ENCODE results near the gene INTS11. TPM values are rescaled to one million over a fixed set of nuclear protein-coding genes. Genes with fewer than 3 reads are reported as not detected.

The INTS11 gene
- total and polyA plus RNA-seq, 2 donors from 2014 or later, result 73.6 to 100 TPM

GRCh38 chr1:1345860-1346500 is 21.5 kb upstream of the INTS11 start:
- H3K9me3 ChIP-seq (ENCODE audit: control insufficient read depth in 2 of 3, insufficient read depth in 1 of 3, low read length in 3 of 3), result no peaks in the 10 kb centered on the region
- FAIRE-seq (no peak), DNase-seq (no peak)
- H3K4me3 ChIP-seq (ENCODE audit: low read length in 3 of 3), result no peak overlapping the region
- H3K27ac ChIP-seq (ENCODE audit: low read depth in 2 of 2, low read length in 2 of 2), result no peak overlapping the region
- intact Hi-C loops (cut with DNase I), result no loop called here
- peaks cover 4 to 5% (median 5%) of the 10 kb centered on the region in 3 donors for H3K36me3 ChIP-seq (ENCODE audit: control insufficient read depth in 2 of 3, insufficient read depth in 3 of 3, low read length in 3 of 3)
- TF ChIP-seq, protein P1, sequence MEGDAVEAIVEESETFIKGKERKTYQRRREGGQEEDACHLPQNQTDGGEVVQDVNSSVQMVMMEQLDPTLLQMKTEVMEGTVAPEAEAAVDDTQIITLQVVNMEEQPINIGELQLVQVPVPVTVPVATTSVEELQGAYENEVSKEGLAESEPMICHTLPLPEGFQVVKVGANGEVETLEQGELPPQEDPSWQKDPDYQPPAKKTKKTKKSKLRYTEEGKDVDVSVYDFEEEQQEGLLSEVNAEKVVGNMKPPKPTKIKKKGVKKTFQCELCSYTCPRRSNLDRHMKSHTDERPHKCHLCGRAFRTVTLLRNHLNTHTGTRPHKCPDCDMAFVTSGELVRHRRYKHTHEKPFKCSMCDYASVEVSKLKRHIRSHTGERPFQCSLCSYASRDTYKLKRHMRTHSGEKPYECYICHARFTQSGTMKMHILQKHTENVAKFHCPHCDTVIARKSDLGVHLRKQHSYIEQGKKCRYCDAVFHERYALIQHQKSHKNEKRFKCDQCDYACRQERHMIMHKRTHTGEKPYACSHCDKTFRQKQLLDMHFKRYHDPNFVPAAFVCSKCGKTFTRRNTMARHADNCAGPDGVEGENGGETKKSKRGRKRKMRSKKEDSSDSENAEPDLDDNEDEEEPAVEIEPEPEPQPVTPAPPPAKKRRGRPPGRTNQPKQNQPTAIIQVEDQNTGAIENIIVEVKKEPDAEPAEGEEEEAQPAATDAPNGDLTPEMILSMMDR (IDR thresholded peaks at IDR 0.05; ENCODE audit: borderline replicate concordance, extremely low read depth, insufficient read depth), result no peak
- no peak overlapping the region for H3K9ac ChIP-seq (ENCODE audit: low read length in 3 of 3)
- H3K27me3 ChIP-seq (ENCODE audit: control insufficient read depth, insufficient read depth, low read length), result no peaks in the 10 kb centered on the region
- H3K4me1 ChIP-seq (ENCODE audit: control insufficient read depth in 2 of 3, insufficient read depth in 2 of 3, low read depth in 1 of 3, low read length in 3 of 3), result peaks cover 0 to 24% (median 0%) of the 10 kb centered on the region in 3 donors

DNA sequence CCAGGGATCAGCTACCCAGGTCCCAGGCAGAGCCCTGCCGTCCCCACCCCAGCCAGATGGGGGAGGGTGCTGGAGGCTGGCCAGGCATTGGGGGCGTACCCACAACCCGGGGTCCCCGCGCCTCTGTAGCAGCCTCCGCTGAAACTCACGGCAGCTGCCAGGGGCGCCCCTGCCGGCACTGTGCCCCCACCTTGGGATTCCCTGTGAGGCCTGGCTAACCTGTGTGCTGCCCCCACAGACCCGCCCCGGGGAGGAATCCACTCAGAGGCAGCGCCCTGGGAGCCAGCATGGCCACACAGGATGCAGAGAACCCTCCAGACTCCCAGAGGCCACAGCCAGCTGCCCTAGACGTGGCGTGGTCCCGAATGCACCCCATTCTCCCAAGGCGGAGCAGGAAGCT is 20.9 kb upstream of the INTS11 start:
- no peak for FAIRE-seq
- H3K4me3 ChIP-seq (ENCODE audit: low read length in 3 of 3), result no peak overlapping the region
- H3K9ac ChIP-seq (ENCODE audit: low read length in 3 of 3), result no peak overlapping the region
- DNase-seq, result no peak
- no peaks in the 10 kb centered on the region for H3K27me3 ChIP-seq (ENCODE audit: control insufficient read depth, insufficient read depth, low read length)
- peaks cover 4 to 11% (median 11%) of the 10 kb centered on the region in 3 donors for H3K36me3 ChIP-seq (ENCODE audit: control insufficient read depth in 2 of 3, insufficient read depth in 3 of 3, low read length in 3 of 3)
- H3K4me1 ChIP-seq (ENCODE audit: control insufficient read depth in 2 of 3, insufficient read depth in 2 of 3, low read depth in 1 of 3, low read length in 3 of 3), result peaks cover 0 to 24% (median 0%) of the 10 kb centered on the region in 3 donors
- no peak overlapping the region for H3K27ac ChIP-seq (ENCODE audit: low read depth in 2 of 2, low read length in 2 of 2)
- H3K9me3 ChIP-seq (ENCODE audit: control insufficient read depth in 2 of 3, insufficient read depth in 1 of 3, low read length in 3 of 3), result no peaks in the 10 kb centered on the region
- intact Hi-C loops (cut with DNase I), result no loop called here
- TF ChIP-seq, protein P1 (IDR thresholded peaks at IDR 0.05; ENCODE audit: borderline replicate concordance, extremely low read depth, insufficient read depth), result no peak

- peaks cover 4 to 12% (median 11%) of the 10 kb centered on the region in 3 donors for H3K36me3 ChIP-seq (ENCODE audit: control insufficient read depth in 2 of 3, insufficient read depth in 3 of 3, low read length in 3 of 3)
- H3K9me3 ChIP-seq (ENCODE audit: control insufficient read depth in 2 of 3, insufficient read depth in 1 of 3, low read length in 3 of 3), result no peaks in the 10 kb centered on the region
- DNase-seq (no peak), FAIRE-seq (no peak)
- H3K4me3 ChIP-seq (ENCODE audit: low read length in 3 of 3), result no peak overlapping the region
- no peak overlapping the region for H3K27ac ChIP-seq (ENCODE audit: low read depth in 2 of 2, low read length in 2 of 2)
- TF ChIP-seq, protein P1 (IDR thresholded peaks at IDR 0.05; ENCODE audit: borderline replicate concordance, extremely low read depth, insufficient read depth), result no peak
- H3K4me1 ChIP-seq (ENCODE audit: control insufficient read depth in 2 of 3, insufficient read depth in 2 of 3, low read depth in 1 of 3, low read length in 3 of 3), result peaks cover 0 to 24% (median 0%) of the 10 kb centered on the region in 3 donors
- intact Hi-C loops (cut with DNase I), result no loop called here
- no peak overlapping the region for H3K9ac ChIP-seq (ENCODE audit: low read length in 3 of 3)
- no peaks in the 10 kb centered on the region for H3K27me3 ChIP-seq (ENCODE audit: control insufficient read depth, insufficient read depth, low read length)
These were observed 20.3 kb upstream of the INTS11 start for GRCh38 chr1:1344655-1345361.
